B cell (primary cell): ENCODE measurements around the gene KIF26B.

Source experiments
- EZH2 ChIP-seq: IDR thresholded peaks from 2 replicates; pipeline ENCODE4 v1.6.1; 2012; ENCODE audit warnings: borderline replicate concordance, low read depth, mild to moderate bottlenecking, moderate library complexity, low read length; ENCODE audit not compliant: insufficient read depth, poor library complexity, severe bottlenecking
- TF ChIP-seq, protein P1 (sequence below): fragments of 200-600 bp; IDR thresholded peaks from one replicate; pipeline ENCODE4 v1.8.0; 2022; ENCODE audit warnings: antibody characterized with exemption, mild to moderate bottlenecking

DNA sequence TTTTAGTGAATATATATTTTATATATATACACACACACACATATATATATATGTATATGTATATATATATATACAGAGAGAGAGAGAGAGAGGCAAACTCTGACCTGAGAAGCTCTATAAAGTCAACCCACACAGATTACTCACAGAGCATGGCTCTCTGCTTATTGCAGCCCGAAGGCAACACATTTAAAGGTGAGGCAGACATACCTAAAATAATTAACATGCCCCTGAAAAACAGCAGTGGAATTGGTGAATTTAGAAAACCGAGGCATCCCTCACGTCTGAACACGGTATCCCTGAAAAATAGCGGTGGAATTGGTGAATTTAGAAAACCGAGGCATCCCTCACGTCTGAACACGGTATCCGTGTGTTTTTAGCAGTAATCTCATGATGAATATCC lies 228.2 kb downstream of the KIF26B start:
- TF ChIP-seq, protein P1, sequence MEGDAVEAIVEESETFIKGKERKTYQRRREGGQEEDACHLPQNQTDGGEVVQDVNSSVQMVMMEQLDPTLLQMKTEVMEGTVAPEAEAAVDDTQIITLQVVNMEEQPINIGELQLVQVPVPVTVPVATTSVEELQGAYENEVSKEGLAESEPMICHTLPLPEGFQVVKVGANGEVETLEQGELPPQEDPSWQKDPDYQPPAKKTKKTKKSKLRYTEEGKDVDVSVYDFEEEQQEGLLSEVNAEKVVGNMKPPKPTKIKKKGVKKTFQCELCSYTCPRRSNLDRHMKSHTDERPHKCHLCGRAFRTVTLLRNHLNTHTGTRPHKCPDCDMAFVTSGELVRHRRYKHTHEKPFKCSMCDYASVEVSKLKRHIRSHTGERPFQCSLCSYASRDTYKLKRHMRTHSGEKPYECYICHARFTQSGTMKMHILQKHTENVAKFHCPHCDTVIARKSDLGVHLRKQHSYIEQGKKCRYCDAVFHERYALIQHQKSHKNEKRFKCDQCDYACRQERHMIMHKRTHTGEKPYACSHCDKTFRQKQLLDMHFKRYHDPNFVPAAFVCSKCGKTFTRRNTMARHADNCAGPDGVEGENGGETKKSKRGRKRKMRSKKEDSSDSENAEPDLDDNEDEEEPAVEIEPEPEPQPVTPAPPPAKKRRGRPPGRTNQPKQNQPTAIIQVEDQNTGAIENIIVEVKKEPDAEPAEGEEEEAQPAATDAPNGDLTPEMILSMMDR: no peak
- TF ChIP-seq EZH2: no peak
